NOMO-1 (cell line): ENCODE results near the gene APBB2.
A peak's percentile ranks its signal among the peaks of the same experiment; 100 is the strongest.

ENCODE experiments used
- DNase-seq, 2 experiments: peaks; one replicate each; lab custom pipeline; 2025; ENCODE audit not compliant: unreplicated experiment in 2 of 2; lab: John Stamatoyannopoulos, UW

Gene APBB2

DNA sequence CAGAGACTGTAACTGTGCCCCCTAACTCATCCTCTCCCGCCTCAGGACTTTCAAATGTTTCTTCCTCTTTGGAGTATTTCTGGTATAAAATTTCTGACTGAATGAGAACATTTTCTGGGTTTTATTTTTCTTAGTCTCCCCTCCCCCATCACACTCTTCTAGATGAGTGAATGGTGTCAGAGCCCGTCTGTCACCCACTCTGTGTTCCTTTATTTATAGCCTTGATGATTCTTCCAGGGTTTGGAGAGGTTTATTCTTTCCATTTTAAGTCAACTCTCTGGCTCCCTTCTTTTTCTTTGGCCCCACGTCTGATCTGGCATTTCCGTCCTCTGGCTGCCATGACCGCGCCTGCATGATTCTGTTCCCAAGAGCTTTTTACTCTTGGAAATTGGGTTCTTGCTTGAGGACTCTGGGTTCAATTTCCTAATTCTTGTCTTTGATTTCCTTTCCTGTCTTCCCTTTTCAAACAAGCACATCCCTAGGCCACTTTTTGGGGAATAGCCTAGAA is 335.7 kb downstream of the APBB2 start:
- no peak for DNase-seq

DNA sequence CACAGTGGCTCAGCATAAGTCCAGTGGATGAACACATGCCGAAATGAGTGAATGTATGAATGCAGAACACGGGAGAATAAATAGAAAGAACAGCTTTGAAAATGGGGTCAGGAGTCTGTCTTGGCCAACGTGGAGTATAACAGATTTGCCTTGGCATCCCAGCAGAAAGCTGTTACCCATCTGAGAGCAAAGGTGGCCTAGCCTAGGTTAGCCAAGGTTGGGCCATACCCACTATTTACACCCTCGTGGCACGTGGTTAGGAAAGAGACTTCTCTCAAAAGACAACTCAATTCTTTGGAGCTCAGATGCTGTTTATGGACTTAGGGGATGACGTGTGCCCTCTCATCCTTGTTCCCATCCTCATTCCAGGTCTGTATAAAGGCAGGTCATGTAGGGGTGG is 337.3 kb downstream of the APBB2 start:
- no peak for DNase-seq

DNA sequence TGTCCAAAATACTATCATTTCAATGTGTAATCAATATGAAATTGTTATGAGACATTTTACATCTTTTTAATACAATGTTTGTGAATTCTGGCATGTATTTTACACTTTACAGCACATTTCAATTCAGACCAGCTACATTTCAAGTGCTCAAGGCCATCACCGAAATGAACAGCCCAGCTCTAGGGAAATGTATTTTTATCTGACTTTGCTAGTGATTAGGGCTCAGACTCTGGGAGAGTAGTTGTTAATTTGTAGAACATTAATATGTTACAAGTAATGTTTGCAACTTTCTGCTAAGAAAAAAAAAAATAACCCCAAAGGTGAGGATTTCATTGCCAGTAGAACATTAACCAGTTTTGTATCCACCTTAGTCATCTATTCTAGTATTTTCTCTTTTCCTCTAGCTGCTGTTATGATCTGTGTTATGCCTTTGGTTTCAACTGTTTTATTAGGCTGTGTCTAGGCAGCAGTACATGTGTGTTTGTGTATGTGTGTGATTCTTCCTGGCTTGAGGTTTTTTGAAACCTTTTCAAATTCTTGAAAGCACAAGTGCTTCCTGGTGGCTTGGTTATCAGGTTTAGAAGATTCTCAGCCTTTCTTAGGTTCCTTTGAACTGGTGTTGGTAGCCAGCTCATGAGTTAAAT is 338.7 kb downstream of the APBB2 start:
- DNase-seq = no peak

DNA sequence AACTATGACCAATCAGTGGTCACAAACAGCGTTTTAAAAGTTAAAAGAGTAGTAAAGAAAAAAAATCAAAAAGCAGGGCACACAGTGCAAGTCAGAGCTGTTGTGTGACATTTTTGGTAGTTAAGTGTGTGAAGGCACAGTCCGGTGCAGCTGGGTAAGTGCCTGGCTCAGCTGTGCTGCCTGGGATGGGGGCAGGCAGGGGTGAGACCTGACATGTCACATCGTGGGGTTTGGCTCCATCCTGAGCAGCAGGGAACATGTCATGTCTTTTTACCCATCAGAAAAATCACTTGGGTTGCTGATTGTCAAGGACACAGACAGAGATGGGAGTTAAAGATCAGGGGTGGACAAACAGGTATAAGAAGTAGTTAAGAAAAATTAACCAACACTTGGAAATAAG is 339.4 kb downstream of the APBB2 start:
- DNase-seq = no peak

DNA sequence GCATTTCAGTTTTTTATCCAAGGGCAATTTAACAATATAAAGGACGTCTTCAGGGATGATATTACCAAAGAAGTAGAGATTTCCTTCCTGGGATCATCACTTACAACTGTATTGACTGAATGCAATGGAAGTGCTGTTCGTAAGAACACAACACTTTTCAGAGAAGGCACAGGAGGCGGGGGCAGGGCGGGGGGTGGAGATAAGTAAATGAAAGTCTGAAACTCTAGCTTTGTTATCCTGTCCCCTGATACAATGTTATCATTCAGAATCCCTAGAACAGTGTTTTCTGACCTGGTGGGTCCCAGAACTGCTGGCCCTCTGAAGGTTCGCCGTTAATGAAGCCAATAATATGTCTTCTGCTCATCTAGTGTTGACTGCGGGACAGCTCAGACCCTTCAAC is 340.0 kb downstream of the APBB2 start:
- DNase-seq = no peak

DNA sequence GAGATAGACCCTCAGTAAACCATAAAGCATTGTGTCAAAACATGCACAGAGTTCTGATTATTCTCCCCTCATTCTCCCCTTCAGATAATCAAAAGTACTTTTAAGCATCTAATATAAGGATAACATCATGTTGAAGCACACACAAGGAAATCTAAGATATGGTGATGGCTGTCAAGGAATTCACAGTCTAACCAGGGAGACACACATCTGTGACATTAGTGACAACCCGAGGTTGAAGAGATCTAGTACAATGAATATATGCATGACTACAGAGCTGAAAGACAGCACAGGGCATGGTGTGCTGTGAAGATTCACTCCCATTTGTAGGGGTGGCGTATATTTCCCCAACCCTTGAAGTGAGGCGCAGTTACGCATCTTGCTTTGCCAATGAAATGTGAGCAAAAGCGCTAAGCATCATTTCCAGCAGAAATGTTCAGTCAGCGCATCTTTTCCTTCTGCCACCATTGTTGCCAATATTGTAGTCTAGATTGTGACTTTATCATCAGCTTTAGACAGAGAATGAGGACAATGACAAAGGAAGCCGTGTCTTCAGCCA is 342.6 kb downstream of the APBB2 start:
- no peak for DNase-seq

DNA sequence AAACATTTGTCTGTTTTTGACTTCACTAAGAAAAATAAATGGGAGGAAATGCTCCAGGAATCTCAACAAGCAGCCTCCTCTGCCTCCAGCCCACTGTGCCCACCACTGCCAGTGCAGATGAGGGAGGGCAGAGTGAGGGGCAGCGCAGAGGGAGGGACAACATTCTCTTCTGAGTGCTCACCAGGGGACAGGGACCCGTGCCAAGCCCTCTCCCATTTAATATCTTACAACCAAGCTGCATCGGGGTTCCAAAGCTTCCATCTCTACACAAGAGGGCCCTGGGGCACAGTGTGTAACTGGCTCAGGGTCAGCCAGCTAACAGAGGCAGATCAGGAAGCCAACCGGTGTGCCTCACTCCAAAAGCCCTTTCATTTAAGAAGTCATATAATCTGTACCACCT is 344.2 kb downstream of the APBB2 start:
- no peak for DNase-seq

DNA sequence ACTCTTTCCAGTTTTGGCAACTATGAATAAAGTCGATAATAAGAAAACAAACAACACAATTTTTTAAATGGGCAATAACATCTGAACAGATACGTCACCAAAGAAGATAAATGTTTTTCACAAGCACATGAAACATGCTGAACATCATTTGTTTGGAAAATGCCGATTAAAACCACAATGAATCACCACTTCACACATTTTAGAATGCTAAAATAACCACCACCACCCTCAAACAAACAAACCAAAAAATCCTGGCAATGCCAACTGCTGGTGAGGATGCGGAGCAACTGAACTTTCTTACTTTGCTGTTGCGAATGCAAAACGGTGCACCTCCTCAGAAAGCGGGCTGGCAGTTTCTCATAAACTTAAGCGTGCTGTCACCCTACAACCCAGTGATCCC is 348.6 kb downstream of the APBB2 start:
- DNase-seq = no peak

DNA sequence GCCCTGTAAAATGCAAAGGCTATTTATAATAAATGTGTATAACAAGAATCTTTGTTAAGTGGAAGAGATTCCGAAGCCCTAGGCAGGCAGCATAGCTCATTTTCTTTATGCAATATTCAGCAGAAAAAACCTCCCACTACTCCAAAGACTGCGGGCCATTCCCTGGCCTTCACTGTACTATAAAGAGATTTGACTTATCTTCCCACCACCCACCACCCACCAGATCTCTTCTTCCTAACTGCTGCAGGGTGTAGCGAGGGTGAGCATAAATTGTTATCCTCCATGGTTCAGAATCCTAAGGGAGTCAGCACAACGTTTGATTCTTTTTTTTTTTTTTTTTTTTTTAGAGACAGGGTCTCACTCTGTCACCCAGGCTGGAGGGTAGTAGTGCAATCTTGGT is 349.8 kb downstream of the APBB2 start:
- no peak for DNase-seq

DNA sequence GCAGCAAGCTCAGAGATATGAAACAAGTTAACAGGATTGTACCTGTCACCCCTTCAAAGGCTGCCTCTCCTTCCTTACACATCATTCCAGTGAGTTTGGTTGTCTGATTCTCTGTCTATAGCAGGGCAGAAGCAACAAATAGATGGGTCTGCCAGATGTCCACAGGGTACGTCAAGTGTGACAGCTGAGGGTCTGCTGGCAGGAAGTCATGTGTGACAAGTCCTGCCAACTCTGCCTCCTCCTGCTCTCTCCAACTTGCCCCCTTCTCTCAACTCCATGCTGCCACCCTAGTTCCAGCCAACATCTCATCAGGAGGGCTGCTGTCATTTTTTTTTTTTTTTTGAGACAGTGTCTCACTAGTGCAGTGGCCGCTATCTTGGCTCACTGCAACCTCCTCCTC is 355.4 kb downstream of the APBB2 start:
- DNase-seq = no peak

DNA sequence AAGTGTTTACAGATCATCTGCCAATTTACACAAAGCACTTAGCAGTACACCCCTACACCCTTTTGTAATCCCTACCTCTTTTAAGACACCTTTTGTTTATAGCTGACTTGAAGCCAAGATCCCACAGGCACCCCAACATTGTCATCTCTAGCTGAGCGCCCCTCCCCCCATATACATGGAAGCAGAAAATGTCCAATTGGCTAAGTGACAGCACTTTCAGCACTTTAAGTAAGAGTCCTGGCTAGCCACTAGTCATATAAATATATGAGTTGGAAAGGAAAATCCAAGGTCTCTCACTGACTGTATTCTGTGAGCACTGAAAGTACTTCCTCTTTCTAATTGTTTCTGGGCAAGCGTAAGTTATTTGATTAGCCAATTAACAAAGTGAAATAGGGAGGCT is 356.4 kb downstream of the APBB2 start:
- DNase-seq = peak; percentile 46 to 74

DNA sequence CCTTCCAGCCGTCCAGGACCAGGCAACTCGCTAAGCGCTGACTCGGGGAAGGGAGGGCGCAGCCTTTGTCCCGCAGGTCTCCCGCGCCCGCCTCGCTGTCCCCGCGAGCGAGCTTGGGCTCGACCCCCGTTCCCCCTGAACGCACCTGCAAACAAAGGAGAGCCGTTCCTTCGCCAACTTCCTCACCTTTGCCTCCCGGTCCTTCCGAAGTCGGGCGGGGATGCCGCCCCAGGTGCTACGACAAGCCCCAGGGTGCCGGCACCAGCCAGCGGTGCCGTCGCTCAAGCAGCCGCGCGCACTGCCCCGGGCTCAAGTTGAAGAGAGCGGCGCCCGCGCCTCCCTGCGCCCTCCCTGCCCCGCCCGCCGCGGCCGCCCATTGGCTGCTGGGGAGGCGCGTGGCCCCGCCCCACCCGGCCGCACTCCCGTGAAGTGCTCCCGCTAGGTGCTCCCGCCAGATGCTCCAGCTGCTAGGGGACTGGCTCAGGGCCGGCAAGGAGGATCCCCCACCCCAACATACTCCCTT is 357.4 kb downstream of the APBB2 start:
- DNase-seq = peak; percentile 72 to 80

DNA sequence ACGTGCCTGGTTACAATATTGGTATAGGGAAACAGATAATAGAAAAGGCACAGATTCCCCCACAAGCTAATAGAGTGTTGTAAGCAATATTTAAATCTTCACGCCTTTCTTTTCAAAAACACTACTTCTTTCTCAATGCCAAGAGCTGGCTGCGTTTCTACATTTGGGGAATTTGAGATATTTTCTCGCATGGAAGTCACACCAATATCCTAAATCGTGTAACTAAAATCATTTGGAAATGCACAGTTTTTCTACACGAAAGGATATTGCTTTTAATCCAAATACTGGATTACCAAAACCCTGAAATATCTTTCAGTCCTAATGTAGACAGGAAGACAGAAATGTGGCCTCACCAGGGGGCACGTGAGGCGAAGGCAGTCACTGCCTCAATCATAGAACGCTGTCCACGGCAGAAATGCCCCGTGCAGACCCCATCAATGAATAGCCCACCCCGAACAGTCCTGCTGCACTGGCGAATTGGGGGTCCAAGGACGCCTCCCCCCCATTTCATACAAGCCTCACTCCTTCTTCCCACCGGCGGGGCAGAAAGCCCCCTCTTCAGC is 358.0 kb downstream of the APBB2 start:
- DNase-seq = peak in 1 of 2 experiments; percentile 16

DNA sequence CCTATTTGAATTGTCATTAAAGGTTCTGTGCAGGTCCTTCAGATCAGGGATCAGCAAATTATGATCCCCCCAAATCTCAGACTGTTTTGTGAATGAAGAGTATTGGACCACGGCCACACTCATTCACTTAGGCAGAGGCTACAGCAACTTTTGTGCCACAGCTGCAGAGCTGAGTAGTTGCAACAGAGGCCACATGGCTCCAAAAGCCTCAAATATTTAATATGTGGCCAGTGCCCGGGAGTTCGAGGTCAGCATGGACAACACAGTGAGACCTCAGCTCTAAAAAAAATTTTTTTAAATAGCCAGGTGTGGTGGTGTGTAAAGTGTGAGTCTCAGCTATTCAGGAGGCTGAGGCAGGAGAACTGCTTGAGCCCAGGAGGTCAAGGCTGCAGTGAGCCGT is 363.8 kb downstream of the APBB2 start:
- no peak for DNase-seq

DNA sequence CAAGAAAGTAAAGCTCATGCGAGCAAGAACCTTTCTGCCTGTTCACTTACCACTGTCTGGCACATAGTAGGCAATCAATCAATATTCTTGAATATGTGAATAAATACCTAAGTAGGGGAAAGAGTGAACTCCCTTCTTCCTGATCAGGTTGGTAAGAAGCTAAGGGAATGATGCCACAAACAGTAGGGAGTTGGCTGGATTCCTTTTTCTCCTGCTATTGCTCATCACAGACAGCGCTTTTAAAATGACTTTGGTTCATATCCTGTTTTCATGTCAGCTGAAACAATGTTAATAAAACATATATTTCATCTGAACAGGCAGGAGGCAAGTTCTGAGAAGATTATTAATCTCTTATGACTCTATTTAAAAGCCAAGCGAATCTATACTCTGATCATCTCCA is 365.4 kb downstream of the APBB2 start:
- no peak for DNase-seq

DNA sequence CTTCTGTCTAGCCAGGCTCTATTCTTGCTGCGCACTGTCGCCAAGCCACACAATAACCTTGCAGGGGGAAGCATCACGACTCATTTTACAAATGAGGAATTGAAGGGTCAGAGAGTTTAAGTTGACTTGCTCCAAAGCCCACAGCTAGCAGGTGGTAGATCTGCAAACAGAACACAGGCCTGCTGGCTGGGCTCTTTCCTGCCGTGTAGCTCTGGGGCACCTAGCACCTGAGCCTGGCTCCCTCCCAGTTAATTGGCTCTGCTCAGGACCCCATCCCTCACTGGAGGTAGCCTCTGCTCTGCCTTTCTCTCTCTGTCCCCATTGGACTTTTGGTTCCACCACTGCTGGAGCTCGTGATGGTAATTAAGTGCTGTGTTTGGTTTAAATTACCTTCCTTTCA is 366.1 kb downstream of the APBB2 start:
- DNase-seq = no peak

DNA sequence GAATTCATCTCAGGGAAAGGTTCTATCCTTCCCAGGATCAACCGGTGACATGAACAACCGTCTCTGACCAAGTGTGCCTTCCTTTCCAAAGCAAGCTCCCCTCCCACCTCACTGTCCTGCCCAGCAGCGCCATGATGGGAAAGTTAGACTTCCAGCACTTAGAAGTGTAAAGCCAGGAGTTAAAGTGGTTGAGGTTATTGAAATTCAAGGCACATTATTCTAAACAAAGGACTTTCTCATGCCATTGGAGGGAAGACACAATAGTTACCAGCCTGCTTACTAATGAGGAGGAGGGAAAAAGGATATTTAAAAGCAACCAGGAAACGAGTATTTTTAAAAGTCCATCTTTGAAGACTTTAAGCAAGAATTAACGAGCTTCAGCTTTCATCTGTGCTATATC is 367.8 kb downstream of the APBB2 start:
- DNase-seq = no peak

DNA sequence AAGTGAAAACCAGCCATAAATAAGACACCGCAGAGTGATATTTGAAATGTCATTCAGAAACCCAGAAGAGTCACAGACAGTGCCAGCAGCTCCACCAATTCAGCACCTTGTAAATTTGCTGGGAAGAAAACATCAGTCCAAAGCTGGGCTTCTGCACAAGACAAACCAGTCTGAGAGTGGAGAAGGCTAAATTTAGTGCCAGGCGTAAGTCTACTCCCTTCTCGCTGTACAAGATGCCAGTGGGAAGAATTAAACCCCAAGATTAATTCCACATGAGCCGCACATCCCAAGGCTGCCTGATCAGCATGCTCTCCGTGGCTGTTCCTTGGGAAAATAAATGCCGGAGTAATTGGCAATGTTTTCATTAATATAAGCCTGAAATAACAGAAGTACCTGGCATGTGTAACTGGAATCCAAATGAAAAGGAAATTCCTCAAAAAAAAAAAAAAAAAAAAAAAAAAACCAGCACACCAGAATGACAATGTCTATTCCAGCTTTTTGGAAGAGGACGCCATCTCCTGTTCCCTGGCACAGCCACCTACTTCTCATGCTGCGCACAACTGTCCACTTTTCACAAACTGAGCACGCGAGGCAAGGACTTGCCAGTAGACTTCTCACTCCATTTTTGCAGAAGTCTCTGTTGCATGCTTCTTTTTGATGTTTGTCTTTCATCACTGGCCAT is 369.0 kb downstream of the APBB2 start:
- DNase-seq = no peak

DNA sequence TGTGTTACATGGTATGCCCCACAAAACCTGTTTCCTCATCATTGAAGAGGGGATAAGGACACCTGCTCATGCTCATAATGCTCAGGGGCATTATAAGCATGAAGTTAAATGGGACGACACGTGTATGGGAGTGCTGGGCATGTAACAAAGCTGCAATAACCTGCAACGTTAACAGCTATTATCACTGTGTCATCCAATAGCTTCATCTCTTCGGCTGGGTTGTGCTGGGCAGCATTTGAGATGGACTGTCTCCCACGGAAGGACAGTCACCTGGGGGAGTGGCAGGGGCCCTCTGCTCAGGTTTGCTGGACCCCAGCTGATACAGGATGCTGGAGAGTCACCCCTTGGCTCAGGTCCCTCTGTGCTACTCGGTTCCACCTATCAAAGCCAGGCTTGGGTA is 370.1 kb downstream of the APBB2 start:
- DNase-seq = no peak

DNA sequence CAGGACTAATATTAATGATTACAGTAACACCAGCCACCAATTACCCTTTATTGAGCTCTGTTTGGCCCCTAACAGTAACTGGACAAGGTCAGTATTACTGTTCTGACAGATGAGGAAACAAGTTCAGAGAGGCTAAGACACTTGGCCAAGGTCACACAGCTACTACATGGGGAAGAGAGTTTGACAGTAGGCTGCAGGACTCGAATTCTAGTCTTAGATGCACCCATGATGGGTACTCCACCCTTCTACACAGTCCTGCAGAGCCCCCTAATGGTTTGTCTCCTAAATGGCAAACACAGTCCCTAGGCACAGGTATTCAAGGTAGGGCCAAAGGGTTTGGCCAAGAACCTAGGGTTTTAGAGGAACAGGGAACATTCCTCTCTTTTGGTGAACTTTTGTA is 370.6 kb downstream of the APBB2 start:
- DNase-seq = peak; percentile 6 to 54

DNA sequence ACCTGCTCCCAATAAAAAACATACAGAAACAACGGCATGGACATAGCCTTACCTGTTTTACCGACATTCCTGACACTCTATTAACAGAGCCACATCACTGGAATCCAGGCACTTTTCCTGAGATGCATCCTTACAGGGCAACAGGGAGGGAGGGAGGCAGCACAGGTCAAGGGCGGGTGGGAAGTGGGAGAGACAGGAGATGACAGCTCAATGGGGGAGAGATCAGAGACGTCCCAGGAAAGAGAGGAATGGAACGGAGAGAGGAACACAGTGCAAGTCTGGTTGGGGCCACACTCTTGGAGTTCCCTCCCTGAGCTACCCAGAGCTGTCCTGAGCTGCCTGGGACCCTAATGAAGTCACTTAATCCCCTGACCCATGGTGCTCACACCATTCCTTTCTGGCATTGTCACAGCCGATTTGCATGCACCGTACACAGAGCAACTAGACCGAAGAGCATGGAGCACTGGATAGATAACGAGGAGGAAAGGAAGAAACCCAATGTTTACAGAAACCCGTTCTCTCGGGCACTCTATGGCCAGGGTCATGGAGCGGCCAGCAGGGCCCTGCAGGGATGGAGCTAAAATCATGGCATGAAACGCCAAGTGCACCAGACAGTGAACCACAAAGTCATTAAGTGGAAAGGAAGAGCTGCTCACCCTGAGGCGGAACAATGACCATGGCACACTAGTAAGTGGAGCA is 371.5 kb downstream of the APBB2 start:
- peak in 1 of 2 experiments; percentile 8 for DNase-seq
